PC-3 (cell line): ENCODE results near the gene ACYP2. TPM values are rescaled to one million over a fixed set of nuclear protein-coding genes. Genes with fewer than 3 reads are reported as not detected.

ENCODE experiments used
- ATAC-seq: fragments of 200-7000 bp; cut with Tn5 transposase; 2 replicates; pipeline ENCODE4 v1.9.1; 2020; ENCODE audit warnings: mild to moderate bottlenecking, moderate library complexity
- BruUV-seq: library from RNA; stranded (reverse); fragments of 400-500 nt; replicated peaks from 2 replicates; lab custom pipeline; 2021; lab: Mats Ljungman, UMichigan
- CTCF ChIA-PET: fragments of 300-600 bp; sonication (Branson Sonifier 250); formaldehyde crosslinking; loops from one replicate; lab custom pipeline; 2022; ENCODE audit warnings: antibody characterized with exemption; lab: Charles Lee
- POLR2A ChIA-PET: fragments of 300-600 bp; sonication (Branson Sonifier 250); formaldehyde crosslinking; loops from one replicate; lab custom pipeline; 2022; ENCODE audit warnings: antibody characterized with exemption; ENCODE audit not compliant: unreplicated experiment; lab: Charles Lee
- DNase-seq: peaks from one replicate; pipeline ENCODE4 v3.0.0-alpha.2; 2015
- H2AFZ ChIP-seq: fragments of 300-600 bp; sonication (generic); 2 replicates; pipeline ENCODE4 v1.6.0; 2016; ENCODE audit warnings: antibody characterized with exemption, low read length
- H3F3A ChIP-seq: fragments of 300-600 bp; sonication (generic); one replicate; pipeline ENCODE4 v1.6.0; 2017; ENCODE audit warnings: antibody characterized with exemption, low read length, control low read depth, mild to moderate bottlenecking; ENCODE audit not compliant: unreplicated experiment
- H3K27ac ChIP-seq: fragments of 300-600 bp; sonication (generic); 2 replicates; pipeline ENCODE4 v1.5.1; 2016; ENCODE audit warnings: mild to moderate bottlenecking, low read length
- H3K27me3 ChIP-seq: fragments of 300-600 bp; sonication (generic); 2 replicates; pipeline ENCODE4 v1.6.1; 2016; ENCODE audit warnings: low read length, mixed read lengths
- H3K36me3 ChIP-seq: fragments of 300-600 bp; sonication (generic); 2 replicates; pipeline ENCODE4 v1.6.1; 2016; ENCODE audit warnings: low read depth, mixed run types, low read length, mixed read lengths
- H3K4me1 ChIP-seq: fragments of 300-600 bp; sonication (generic); 2 replicates; pipeline ENCODE4 v1.5.1; 2016; ENCODE audit warnings: low read length; ENCODE audit not compliant: insufficient read depth
- H3K4me2 ChIP-seq: fragments of 300-600 bp; sonication (generic); 2 replicates; pipeline ENCODE4 v1.6.0; 2016; ENCODE audit warnings: low read length
- H3K4me3 ChIP-seq: fragments of 300-600 bp; sonication (generic); 2 replicates; pipeline ENCODE4 v1.5.1; 2016; ENCODE audit warnings: mild to moderate bottlenecking, low read length, mixed read lengths
- H3K79me2 ChIP-seq: fragments of 300-600 bp; sonication (generic); 2 replicates; pipeline ENCODE4 v1.6.1; 2017; ENCODE audit warnings: low read length, mixed read lengths
- H3K9ac ChIP-seq: fragments of 300-600 bp; sonication (generic); 2 replicates; pipeline ENCODE4 v1.6.0; 2016; ENCODE audit warnings: mild to moderate bottlenecking, low read length
- H3K9me2 ChIP-seq: fragments of 300-600 bp; sonication (generic); replicated peaks from 2 replicates; pipeline ENCODE4 v1.6.1; 2016; ENCODE audit warnings: mixed run types, low read length, mixed read lengths
- H3K9me3 ChIP-seq: fragments of 300-600 bp; sonication (generic); 2 replicates; pipeline ENCODE4 v1.6.1; 2016; ENCODE audit warnings: low read length, mixed read lengths
- H4K20me1 ChIP-seq: fragments of 300-600 bp; sonication (generic); 2 replicates; pipeline ENCODE4 v1.6.1; 2016; ENCODE audit warnings: low read length, mixed read lengths
- EZH2 ChIP-seq: fragments of 300-600 bp; sonication (generic); IDR thresholded peaks from one replicate; pipeline ENCODE4 v1.6.1; 2017; ENCODE audit warnings: antibody characterized with exemption, mild to moderate bottlenecking, low read length; ENCODE audit not compliant: unreplicated experiment
- EZH2phosphoT487 ChIP-seq: fragments of 300-600 bp; sonication (generic); IDR thresholded peaks from 2 replicates; pipeline ENCODE4 v1.6.1; 2018; ENCODE audit warnings: mild to moderate bottlenecking, antibody characterized with exemption, low read length, borderline replicate concordance
- intact Hi-C: fragments of 100-400 bp; cut with micrococcal nuclease; formaldehyde crosslinking; loops from 2 replicates; pipeline ENCODE4 v1.9.0; 2023
- total RNA-seq: library from RNA; depleted of rRNA; stranded (reverse); fragments of >200 nt; gene quantifications from 2 replicates; pipeline ENCODE4 v1.2.3, GENCODE V29; 2014
- TF ChIP-seq, protein P1 (sequence below): fragments of 300-600 bp; sonication (generic); conservative IDR thresholded peaks from 2 replicates; pipeline ENCODE4 v1.5.1; 2017; ENCODE audit warnings: antibody characterized with exemption, low read depth, mild to moderate bottlenecking, low read length

Gene ACYP2
- total RNA-seq, 1 experiment from 2014 or later = 8.3 TPM

DNA sequence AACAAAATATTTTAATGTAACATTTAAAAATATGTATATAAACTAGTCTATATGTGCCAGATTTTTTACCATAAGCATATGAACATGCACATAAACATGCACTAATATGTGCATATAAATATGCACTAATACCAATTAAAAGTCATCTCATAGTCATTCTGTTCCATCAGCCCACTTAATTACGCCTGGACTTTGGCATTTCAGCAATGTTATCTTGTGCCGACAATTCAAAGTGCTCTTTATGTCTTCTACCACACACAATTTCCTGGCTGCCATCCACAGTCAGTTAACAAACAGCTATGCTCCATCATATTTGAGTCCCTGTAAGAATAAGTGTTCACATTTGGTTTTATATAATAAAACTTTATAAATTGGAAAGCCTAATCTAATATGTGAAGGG, 233.2 kb downstream of the ACYP2 start:
- Histone ChIP-seq H4K20me1 (no peaks in the 10 kb centered on the region), H3K9ac (no peak overlapping the region), H3K9me2 (no peaks in the 10 kb centered on the region), H3K27me3 (peaks cover 38% of the 10 kb centered on the region; the same call in 1 of the 2 replicates), H3K27ac (no peak overlapping the region), H3K79me2 (no peaks in the 10 kb centered on the region), H3K4me3 (no peak overlapping the region), H3K9me3 (no peaks in the 10 kb centered on the region), H3K4me1 (peaks cover 9% of the 10 kb centered on the region; the same call in 1 of the 2 replicates), H2AFZ (no peak overlapping the region), H3F3A (no peaks in the 10 kb centered on the region), H3K4me2 (no peak overlapping the region), H3K36me3 (no peaks in the 10 kb centered on the region)
- no peak for ATAC-seq
- CTCF ChIA-PET = no interaction called here
- no TSS peak for BruUV-seq
- TF ChIP-seq, protein P1, sequence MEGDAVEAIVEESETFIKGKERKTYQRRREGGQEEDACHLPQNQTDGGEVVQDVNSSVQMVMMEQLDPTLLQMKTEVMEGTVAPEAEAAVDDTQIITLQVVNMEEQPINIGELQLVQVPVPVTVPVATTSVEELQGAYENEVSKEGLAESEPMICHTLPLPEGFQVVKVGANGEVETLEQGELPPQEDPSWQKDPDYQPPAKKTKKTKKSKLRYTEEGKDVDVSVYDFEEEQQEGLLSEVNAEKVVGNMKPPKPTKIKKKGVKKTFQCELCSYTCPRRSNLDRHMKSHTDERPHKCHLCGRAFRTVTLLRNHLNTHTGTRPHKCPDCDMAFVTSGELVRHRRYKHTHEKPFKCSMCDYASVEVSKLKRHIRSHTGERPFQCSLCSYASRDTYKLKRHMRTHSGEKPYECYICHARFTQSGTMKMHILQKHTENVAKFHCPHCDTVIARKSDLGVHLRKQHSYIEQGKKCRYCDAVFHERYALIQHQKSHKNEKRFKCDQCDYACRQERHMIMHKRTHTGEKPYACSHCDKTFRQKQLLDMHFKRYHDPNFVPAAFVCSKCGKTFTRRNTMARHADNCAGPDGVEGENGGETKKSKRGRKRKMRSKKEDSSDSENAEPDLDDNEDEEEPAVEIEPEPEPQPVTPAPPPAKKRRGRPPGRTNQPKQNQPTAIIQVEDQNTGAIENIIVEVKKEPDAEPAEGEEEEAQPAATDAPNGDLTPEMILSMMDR = no peak
- TF ChIP-seq EZH2 (no peak), EZH2phosphoT487 (no peak)
- intact Hi-C loops = no loop called here
- DNase-seq = no peak
- POLR2A ChIA-PET = no interaction called here

DNA sequence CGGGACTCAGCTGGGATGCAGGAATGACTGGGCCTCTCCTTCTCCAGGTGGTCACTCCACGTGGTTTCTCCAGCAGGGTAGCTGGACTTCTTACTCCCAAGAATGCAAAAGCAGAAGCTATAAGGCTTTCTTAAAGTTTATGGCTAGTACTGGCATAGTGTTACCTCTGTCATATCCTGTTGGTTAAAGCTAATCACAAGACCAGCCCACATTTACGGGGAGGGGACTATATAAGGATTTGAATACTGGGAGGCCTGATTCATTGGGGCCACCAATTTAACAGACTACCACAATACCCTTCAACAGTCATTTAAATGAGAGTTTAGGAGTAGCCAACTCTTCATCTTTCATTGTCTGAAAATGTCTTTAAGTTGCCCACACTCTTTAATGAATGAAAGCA, 235.0 kb downstream of the ACYP2 start:
- no TSS peak for BruUV-seq
- no peaks in the 10 kb centered on the region for H3K36me3 ChIP-seq
- H3K4me1 ChIP-seq = peaks cover 9% of the 10 kb centered on the region; the same call in 1 of the 2 replicates
- TF ChIP-seq EZH2phosphoT487 (no peak), EZH2 (no peak)
- TF ChIP-seq, protein P1 = no peak
- no peaks in the 10 kb centered on the region for H3F3A ChIP-seq
- peaks cover 25% of the 10 kb centered on the region; the same call in 1 of the 2 replicates for H3K27me3 ChIP-seq
- no peak overlapping the region for H3K4me3 ChIP-seq
- H3K9me2 ChIP-seq = no peaks in the 10 kb centered on the region
- H2AFZ ChIP-seq = no peak overlapping the region
- no peak overlapping the region for H3K9ac ChIP-seq
- CTCF ChIA-PET = interaction anchor here (0.6 kb wide), 1 partner anchor 243 kb away, joined by 3 read pairs; no protein-coding TSS in a partner anchor
- H3K9me3 ChIP-seq = no peaks in the 10 kb centered on the region
- H3K79me2 ChIP-seq = no peaks in the 10 kb centered on the region
- ATAC-seq (no peak), DNase-seq (no peak)
- intact Hi-C loops = no loop called here
- H3K4me2 ChIP-seq = no peak overlapping the region
- H3K27ac ChIP-seq = no peak overlapping the region
- POLR2A ChIA-PET = no interaction called here
- H4K20me1 ChIP-seq = no peaks in the 10 kb centered on the region

GRCh38 chr2:54353216-54353615, 237.8 kb downstream of the ACYP2 start:
- POLR2A ChIA-PET = no interaction called here
- no peaks in the 10 kb centered on the region for H3K36me3 ChIP-seq

More at GRCh38 chr2:54353216-54353615, 237.8 kb downstream of the ACYP2 start:
- no peaks in the 10 kb centered on the region for H3K9me3 ChIP-seq
- no peak overlapping the region for H3K9ac ChIP-seq
- H3K4me2 ChIP-seq = peak overlapping the region; percentile 24
- no peaks in the 10 kb centered on the region for H4K20me1 ChIP-seq
- no peaks in the 10 kb centered on the region for H3K9me2 ChIP-seq
- CTCF ChIA-PET = no interaction called here
- H3K27ac ChIP-seq = no peak overlapping the region
- no peaks in the 10 kb centered on the region for H3F3A ChIP-seq
- TF ChIP-seq EZH2 (no peak), EZH2phosphoT487 (no peak)
- TF ChIP-seq, protein P1 = no peak
- intact Hi-C loops = no loop called here
- H3K4me3 ChIP-seq = no peak overlapping the region
- H2AFZ ChIP-seq = no peak overlapping the region
- peak; percentile 81 for ATAC-seq
- DNase-seq = peak; percentile 41
- no TSS peak for BruUV-seq
- no peaks in the 10 kb centered on the region for H3K79me2 ChIP-seq
- peaks cover 9% of the 10 kb centered on the region; the same call in 1 of the 2 replicates for H3K4me1 ChIP-seq
- peaks cover 19% of the 10 kb centered on the region for H3K27me3 ChIP-seq
